Activated naive CD4-positive, alpha-beta T cell treated with anti-CD3 and anti-CD28 coated beads, Interleukin-2, amount 50 U/mL, for 16 hours (primary cell): ENCODE measurements around the gene STARD10.
"Not testable (repeated sequence)": the region's sequence is repeated elsewhere in the genome, so short reads cannot be mapped to it uniquely, and the experiment has no call there.

ENCODE experiments used
- DNase-seq: peaks from one replicate; pipeline ENCODE4 v3.0.0-alpha.2; 2020

STARD10 gene

DNA sequence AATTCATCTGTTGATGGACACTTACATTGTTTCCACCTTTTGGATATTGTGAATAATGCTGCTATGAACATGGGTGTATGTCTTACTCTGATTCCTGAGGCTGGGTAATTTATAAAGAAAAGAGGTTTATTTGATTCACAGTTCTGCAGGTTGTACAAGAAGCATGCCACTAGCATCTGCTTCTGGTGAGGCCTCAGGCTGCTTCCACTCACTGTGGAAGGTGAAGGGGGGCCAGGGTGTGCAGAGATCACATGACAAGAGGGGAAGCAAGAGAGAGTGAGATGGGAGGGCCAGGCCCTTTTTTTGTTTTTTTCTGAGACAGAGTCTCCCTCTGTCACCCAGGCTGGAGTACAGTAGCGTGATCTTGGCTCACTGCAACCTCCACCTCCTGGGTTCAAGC lies 12.5 kb upstream of the STARD10 start:
- not testable (repeated sequence) for DNase-seq

DNA sequence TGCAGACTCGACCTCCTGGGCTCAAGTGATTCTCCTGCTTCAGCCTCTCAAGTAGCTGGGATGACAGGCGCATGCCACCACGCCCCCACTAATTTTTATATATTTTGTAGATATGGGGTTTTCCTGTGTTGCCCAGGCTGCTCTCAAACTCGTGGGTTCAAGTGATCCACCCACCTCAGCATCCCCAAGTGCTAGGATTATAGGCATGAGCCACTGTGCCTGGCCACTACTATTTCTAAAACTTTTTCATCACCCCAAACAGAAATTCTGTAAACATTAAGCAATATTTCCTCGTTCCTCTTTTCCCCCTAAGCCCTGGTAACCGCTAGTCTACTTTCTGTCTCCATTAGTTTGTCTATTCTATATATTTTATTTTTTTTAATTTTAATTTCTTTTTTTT lies 11.4 kb upstream of the STARD10 start:
- no peak for DNase-seq

DNA sequence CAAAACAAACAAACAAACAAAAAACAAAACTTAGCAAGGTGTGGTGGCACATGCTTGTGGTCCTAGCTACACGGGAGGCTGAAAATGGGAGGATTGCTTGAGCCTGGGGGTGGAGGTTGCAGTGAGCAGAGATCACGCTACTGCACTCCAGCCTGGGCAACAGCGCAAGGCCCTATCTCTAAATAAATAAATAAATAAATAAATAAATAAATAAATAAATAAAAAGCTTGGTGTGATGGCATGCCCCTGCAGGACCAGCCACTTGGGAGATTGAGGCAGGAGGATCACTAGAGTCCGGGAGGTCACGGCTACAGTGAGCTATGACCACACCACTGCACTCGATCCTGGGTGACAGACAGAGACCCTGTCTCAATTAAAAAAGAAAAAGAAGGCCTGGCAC lies 9.0 kb upstream of the STARD10 start:
- no peak for DNase-seq

DNA sequence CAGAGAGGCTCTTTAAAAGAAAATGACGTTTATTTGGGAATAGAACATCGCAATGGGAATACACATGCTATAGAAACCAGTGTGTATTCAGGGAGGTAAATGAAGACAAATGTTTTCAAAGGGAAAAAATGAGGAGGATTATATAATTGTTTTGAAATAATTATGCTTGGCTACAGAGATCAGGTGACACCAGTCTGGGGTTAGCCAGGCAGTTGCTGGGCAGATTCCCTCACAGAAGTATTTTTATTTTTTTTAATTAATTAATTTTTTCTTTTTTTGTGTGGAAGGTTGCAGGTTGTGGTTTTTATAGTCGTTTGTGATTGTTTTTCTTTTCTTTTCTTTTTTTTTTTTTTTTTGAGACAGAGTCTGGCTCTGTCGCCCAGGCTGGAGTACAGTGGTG lies 5.6 kb upstream of the STARD10 start:
- no peak for DNase-seq

DNA sequence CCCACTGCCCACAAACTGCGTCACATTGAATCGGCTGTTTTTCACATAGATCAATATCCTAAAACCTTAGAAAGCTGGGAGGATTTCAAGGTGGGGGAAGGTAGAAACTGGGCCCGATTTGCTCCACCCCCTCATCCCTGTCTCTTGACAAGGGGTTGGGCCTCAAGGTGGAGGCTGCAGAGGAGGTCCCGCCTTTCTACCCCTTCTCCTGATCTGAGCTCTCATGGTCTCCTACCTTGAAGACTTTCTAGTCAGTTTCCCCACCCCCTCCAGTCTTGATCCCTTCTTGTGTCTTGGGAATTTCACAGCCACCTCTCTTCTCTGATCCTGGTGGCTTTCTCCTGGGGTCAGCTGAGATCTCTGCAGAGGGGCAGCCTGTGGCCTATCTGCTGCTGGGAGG lies 4.5 kb upstream of the STARD10 start:
- DNase-seq, result no peak

DNA sequence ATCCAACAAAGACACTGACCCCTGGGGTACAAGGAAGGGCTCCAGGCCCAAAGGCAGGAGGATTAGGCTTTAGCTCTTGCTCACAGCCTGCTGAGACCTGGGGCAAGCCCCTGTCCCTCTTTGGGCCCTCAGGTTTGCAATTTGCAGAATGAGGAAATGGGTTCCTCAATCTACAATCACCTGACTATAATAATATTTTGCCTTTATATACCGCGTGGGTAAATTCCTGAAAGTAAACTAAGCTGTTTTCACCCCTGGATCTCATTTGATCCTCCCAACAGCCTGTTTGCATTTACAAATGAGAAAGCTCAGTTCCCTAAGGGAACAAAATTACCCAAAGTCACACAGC lies 797 bp downstream of the STARD10 start:
- DNase-seq, result no peak

DNA sequence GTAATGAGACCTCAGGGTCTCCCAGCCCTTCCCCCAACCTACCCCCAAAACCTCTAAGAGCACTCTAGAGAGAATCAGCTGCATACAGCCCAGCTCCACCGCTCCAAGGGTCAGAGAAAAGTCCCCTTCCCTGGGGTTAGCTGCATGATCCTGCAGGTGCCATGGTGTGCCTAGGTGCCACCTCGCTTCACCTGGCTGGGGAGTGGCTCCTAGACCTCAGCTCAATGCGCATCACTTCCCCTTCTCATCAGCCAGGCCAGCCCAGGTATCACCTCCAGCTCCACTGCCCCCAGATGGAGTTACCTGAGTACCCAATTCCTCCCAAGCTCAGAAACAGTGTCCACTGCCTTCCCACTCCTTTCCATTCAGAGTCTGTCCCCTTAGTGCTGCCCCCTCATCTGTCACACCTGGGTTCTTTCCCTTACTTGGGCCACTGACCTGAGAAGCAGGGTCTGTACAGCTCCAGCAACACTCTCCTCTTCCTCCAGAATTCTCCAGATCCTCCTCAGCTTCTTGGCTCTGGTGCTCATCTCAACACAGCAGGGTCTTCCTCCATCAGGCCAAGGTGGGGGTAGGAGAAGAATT lies 1.3 kb downstream of the STARD10 start:
- no peak for DNase-seq

DNA sequence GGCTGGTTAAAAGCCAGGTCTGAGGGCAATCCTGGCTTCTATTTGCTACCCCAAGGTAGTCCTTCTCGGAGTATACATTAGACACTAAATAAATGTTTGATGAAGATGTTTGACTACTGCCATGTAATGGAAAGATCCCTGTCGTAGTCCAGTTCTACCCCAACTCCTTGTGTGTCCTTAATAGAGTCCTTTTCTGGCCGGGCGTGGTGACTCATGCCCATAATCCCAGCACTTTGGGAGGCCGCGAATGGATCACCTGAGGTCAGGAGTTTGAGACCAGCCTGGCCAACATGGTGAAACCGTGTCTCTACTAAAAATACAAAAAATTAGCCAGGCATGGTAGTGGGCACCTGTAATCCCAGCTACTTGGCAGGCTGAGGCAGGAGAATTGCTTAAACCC lies 2.6 kb downstream of the STARD10 start:
- DNase-seq, result not testable (repeated sequence)

DNA sequence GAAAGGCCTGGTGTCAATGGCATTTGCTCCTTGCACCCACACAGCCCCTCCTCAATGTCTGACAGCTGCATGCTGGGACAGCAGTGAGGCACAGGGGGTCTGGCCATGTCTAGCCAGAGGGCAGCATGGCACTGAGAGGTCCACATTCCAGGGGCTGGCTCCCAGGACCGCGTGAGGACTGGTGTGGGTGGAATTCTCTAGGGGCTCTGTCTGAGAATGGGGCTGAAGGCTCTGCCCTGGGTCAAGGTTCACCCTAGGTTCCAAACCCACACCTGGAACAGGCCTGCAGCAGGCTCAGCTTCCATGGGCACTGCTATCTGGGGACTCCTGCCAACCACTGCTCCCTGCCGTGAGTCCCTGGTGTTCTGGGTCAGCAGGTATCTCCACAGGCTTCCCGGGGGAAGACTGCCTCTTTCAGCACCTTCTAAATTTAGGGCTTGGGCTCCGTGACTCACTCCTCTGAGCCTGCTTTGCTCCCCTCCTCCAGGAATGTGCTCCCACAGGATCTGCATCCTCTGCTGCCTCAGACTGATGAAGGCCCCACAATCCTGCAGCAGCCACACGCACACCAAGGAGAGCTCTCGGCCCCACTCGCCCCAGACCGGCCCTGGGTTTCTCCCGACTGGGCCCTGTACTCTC lies 4.2 kb downstream of the STARD10 start:
- DNase-seq, result no peak

DNA sequence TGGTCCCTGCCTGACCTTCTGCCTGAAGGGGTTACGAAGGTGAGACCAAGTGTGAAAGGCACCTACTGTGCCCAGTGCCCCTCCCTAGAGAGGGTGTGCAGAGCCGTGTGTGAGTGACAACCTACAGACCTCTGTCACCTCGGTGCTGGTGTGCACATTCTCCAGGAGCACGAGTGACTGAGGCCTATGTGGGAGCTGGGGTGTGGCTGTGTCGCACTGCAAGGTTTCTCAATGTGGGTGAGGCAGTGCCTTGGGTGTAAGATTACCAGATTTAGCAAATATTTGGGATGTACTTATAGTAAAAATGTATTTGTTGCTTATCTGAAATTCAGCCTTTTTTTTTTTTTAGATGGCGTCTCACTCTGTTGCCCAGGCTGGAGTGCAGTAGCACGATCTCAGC lies 5.6 kb downstream of the STARD10 start:
- no peak for DNase-seq

DNA sequence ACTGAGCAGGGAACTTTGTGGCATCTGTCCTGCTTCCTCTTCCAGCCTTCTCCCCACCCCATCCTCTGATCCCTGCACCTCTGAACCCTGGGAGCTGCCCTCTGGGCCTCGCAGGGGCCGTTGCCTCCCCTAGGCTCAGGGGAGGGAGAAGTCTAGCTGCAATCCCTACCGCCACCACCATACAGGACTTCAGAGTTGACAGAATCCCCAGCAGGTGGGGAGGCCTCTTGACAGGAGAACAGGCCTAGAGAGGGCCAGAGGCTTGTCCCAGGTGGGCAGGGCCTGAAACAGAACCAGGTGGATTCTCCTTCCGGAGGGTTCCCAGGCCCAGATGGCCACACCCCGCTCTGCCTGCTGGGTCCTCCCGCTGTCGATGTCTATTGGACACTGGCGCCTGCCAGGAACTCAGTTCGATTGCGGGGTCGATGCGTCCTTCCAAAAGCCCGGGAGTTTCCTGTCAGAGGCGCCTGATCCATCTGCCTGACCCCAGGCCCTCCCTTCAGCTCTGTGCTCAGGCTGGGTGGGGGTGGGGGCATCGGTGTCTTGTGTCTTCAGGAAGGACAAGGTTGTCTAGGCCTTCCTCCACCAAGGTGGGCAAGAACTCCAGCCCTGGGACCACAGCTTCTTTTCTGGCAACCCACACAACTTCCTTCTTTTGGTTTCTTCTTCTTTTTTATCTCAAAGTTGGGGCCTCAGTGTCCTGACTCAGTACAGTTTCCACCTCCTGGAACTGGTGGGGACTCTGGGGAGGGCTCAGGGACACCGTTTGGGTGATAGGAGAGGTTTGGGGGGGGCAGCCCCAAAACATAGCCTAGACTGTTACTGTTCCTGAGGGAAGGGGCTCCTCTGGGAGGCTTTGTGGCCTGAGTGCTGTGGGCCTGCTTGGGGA lies 6.4 kb downstream of the STARD10 start:
- no peak for DNase-seq

DNA sequence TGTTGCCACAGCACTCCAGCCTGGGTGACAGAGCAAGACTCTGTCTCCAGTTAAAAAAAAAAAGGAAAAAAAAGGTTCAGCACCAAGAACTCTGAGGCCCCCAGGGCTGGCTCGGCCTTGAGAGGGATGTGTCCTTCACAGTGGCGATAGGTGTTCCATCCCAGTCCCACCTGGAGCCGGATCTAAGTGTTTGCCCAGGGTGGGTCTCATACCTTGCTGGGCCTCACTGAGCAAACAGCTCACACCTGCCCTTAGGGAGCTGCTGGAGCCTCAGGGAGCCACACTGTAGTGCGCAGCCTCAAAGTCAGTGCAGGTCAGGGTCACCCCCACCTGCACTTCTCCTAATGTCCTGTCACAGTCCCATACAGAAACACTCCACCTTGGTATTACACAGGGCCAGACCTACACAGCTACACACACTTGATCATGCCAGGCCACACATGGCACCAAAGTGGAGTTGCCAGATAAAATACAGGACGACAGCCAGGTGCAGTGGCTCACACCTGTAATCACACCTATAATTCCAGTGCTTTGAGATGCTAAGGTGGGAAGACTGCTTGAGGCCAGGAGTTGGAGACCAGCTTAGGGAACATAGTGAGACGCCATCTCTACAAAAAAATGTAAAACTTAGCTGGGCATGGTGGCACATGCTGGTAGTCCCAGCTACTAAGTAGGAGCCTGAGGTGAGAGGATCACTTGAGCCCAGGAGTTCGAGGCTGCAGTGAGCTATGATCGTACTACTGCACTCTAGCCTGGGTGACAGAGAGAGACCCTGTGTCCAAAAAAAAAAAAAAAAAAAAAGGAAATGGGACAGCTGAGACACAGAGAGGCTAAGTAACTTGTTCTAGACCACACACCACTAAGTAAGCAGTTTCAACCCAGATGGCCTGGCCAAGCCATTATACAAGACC lies 7.3 kb downstream of the STARD10 start:
- DNase-seq, result no peak

DNA sequence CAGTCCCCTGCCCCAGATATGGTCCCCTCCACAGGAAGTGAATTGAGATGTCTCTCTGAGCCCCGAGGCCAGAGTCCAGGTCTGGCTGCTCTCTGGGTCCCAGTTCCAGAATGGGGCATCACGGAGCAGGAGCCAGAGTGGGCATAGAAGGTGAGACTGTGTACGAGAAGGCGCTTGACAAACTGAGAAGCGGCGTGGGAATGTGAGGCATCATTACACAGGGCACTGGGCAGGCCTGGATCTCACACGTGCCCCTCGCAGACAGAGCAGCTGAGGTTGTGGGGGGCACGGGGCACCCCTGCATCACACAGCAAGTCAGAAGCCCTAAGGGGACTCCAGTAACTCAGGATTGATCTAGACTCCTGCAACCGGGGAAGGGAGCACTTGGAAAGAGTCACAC lies 9.2 kb downstream of the STARD10 start:
- no peak for DNase-seq

DNA sequence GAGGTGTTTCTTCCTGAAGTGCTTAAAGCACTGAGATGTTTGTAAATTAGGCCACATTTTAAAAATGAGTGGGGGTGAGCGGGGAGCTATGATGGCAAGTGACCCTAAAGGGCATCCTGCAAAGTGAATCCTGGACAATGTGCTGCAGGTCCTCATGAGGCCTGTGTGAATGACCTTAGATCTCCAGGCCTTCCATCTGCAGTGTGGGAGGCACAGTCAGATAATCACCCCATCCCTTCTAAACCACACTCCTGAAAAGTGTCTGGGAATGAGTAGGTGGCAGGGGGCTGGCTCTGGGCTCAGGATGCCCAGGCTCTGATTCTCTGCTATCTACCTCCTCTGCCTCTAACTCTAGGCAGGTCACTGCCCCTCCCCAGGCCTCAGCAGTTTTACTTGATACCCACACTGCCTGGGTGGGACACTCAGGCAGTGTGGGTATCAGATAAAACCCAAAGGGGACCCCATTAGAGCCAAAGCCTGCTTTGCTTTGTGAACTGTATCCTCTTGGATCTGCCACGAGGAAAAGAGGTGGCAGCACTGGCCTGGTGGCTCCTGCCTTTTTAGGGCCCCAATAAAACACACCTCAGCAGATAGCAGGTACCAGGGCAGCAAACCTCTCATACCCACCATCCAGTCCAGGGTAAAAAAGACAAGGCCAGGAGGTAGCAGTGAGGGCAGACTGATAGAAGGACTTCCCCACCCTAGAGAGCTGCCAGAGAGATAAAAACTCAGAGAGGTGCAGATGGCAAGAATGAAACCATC lies 10.5 kb downstream of the STARD10 start:
- DNase-seq, result no peak

DNA sequence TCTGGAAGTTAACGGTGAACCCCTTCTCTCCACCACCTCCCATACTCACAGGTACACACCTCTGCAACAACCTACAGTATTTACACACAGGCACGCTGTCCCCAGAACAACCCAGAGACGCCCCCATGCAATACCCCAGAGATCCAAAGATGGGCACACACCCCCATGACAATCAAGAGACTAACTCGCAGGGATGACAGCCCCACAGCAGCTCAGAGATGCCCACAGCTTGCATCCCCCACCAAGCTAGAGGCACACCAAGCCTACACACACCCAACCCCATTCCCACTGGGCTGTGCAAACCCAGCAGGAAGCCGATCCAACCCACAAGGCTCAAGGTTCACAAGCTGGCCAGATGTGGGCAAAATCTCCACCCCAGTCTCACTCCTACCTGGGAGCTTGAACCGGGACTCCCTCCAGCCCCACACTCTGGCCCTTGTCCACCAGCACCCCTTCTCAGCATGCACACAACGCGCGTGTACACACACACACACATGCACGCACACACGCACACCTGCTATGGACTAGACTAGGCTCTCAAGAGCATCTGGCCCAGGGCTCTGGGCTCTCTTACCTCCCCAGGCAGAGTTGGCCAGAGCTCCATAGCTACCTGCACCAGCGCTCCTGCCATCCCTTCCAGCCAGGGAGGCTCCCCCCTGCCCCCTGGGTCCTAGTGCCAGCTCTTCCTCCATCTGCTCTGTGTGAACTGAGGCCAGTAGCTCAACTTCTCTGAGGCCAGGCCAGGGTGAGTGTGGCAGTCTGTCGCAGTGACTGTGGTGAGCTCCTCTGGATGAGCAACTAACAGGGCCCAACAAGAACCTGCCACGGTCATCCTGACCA lies 11.5 kb downstream of the STARD10 start:
- no peak for DNase-seq

DNA sequence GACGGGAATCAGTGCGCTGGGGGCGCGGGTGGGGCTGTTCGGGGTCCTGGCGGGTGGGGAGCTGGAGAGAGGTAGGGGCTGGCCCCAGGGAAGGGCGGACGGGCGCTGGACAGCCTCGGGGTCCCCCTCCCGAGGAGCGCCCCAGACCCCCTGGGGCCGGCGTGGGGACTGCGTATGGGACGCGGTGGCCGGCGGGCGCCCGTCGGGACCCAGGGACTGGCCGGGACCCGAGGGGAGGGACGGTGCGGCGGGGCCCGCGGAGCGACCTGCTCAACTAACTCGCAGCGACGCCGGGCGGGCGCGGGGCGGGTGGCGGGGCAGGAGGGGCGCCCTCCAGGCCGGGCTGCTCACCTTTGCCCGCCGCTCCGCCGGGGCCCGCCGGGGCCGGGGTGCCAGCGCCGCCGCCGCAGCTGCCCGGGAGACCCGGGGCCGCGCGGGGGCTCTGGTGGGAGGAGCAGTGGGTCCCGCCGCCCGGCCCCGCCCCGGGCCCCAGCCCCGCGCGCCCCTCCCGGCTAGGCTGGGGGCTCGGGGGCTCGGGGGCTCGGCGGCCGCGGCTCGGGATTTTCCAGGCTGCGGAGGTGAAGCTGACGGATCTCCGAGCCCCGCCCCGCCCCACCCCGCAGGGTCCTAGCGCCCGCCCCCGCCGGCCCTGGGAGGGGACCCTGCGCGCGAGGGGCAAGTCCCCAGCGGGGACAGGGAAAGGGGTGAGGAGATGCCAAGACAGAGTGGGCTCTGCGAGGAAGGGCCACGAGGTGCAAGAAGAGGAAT lies 12.3 kb downstream of the STARD10 start:
- peak; percentile 63 for DNase-seq

DNA sequence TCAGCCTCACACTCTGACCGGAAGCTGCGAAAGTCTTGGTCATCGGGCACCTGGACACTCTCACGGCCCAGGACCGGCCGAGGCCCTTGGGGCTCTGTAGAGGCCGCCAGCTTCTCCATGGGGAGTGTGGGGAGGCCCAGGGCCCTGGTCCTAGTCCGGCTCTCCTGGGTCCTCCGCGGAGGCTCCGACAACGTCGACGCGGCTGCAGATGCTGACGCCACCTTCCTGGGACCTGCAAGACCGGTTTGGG lies 12.9 kb downstream of the STARD10 start:
- no peak for DNase-seq

DNA sequence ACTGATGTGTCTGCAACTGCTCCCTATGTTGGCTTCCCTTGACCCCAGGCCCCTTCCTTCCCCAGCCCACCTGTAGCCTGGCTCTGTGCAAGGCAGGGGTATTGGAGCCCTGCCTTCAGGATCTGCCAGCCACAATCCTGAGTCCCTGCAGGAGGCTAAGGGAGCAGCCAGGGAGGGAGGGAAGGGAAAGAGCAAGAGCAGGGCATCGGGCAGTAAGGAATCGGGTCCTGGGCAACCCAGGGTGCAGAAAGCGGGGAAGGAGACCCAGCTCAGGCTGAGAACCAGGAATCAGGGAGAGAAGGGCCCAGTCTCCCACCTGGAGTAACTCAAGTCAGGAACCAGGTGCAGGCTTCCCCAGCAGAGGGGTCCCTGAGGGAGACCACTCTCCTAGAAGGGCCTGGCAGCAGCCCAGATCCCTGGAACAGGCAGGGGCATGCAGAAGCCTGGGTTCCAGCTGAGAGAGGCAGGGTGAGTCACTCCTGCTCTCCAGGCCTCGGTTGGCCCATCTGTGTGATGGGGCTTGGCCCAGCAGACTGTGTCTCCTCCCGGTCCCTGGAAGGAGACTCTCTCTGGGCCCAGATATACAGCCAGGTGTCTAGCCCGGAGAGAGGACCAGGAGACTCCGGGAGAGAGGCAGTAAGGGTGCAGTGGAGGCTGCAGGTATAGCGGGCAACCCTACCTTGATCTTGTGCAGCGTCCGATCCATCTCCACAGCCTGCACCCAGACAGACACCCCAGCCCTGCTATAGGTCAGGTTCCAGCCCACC lies 13.4 kb downstream of the STARD10 start:
- no peak for DNase-seq

DNA sequence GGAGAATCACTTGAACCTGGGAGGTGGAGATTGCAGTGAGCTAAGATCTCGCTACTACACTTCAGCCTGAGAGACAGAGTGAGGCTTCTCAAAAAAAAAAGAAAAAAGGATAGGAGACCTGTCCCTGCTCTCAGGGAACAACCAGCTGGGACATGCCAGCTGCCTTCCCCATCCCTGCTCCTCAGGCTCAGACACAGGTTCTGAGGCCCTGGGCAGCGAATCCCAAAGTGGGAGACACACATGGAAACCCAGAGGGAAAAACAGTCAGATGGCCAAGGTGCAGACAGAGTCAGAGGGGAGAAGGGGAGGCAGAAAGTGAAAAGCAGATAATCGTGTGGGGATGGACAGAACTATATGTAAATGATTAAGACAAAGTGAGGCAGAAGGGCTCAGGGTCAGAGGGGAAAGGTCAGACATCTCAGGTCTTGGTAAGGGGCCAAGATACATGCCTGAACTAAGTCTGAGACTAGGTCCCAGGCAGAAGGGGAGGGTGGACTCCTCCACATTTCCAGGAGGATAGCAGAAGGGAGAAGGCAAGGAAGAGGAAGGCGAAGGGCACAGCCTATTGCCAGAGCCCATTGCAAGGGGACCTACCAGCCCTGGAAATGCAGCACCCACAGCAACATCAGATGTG lies 14.2 kb downstream of the STARD10 start:
- DNase-seq, result no peak
